Spleen (tissue), 7 donors: ENCODE results near the gene PDCL3.

Experiments
- POLR2A ChIP-seq, 3 donors: fragments of 450-650 bp; IDR thresholded peaks; one replicate each; pipeline ENCODE4 v1.5.1; 2017; ENCODE audit warnings: antibody characterized with exemption in 3 of 3, mild to moderate bottlenecking in 1 of 3
- POLR2AphosphoS5 ChIP-seq, 3 donors: sonication (generic); formaldehyde crosslinking; IDR thresholded peaks; one replicate each; pipeline ENCODE4 v1.5.1; 2017; ENCODE audit warnings: antibody characterized with exemption in 3 of 3
- TF ChIP-seq, protein P1 (sequence below), 11 experiments: fragments of 200-600 bp in 7 of 11; fragments of 450-650 bp in 4 of 11; sonication (generic) in 4 of 11; IDR thresholded peaks in 8 of 11; conservative IDR thresholded peaks in 3 of 11; 1 replicate in 7 of 11; 2 replicates in 4 of 11; pipeline versions ENCODE4 v1.4.0 to v1.8.0; 2016 to 2021; ENCODE audit warnings: antibody characterized with exemption in 11 of 11, inconsistent platforms in 4 of 11, mild to moderate bottlenecking in 1 of 11
- donor health status: DM: no; HTN: no; CAD: no; lungs with moderate emphysema.
- donor health status: DM: no; HTN: no; CAD: no.
- donor health status: DM: no; HTN: no; CAD: no.

DNA sequence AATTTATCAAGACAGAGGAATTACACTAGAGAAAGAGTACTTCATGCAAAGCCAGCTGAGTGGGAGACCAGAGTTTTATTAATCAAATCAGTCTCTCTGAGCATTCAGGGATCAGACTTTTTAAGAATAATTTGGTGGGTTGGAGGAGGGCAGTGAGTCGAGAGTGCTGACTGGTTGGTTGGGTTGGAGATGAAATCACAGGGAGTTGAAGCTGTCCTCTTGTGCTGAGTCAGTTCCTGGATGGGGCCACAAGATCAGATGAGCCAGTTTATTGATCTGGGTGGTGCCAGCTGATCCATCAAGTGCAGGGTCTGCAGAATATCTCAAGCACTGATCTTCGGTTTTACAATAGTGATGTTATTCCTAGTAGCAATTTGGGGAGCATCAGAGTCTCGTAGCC, 21.4 kb upstream of the PDCL3 start:
- TF ChIP-seq, protein P1, sequence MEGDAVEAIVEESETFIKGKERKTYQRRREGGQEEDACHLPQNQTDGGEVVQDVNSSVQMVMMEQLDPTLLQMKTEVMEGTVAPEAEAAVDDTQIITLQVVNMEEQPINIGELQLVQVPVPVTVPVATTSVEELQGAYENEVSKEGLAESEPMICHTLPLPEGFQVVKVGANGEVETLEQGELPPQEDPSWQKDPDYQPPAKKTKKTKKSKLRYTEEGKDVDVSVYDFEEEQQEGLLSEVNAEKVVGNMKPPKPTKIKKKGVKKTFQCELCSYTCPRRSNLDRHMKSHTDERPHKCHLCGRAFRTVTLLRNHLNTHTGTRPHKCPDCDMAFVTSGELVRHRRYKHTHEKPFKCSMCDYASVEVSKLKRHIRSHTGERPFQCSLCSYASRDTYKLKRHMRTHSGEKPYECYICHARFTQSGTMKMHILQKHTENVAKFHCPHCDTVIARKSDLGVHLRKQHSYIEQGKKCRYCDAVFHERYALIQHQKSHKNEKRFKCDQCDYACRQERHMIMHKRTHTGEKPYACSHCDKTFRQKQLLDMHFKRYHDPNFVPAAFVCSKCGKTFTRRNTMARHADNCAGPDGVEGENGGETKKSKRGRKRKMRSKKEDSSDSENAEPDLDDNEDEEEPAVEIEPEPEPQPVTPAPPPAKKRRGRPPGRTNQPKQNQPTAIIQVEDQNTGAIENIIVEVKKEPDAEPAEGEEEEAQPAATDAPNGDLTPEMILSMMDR (IDR thresholded peaks at IDR 0.05 in 8 of 11, conservative IDR thresholded peaks at IDR 0.05 in 3 of 11): no peak
- TF ChIP-seq POLR2A (IDR thresholded peaks at IDR 0.05) (no peak), POLR2AphosphoS5 (IDR thresholded peaks at IDR 0.05) (no peak)
